GM23338 (cell line): Measurements from ENCODE around the gene SLC16A6. TPM values are rescaled to one million over a fixed set of nuclear protein-coding genes. Genes with fewer than 3 reads are reported as not detected.

Source experiments
- ATAC-seq: fragments of 200-7000 bp; cut with Tn5 transposase; 3 replicates; pipeline ENCODE4 v1.9.1; 2020
- DNase-seq: peaks from one replicate; pipeline ENCODE4 v3.0.0-alpha.2; 2015; ENCODE audit warnings: low spot score
- H2AFZ ChIP-seq: fragments of 200-600 bp; sonication (generic); 2 replicates; pipeline ENCODE4 v1.8.0; 2016; ENCODE audit warnings: antibody characterized with exemption, mild to moderate bottlenecking, moderate library complexity
- H3F3A ChIP-seq: fragments of 200-600 bp; sonication (generic); replicated peaks from 2 replicates; pipeline ENCODE4 v1.8.0; 2017; ENCODE audit warnings: antibody characterized with exemption, mixed run types, low read depth
- H3K27ac ChIP-seq: fragments of 200-600 bp; sonication (generic); 2 replicates; pipeline ENCODE4 v1.6.1; 2016; ENCODE audit warnings: low read depth
- H3K27me3 ChIP-seq: fragments of 200-600 bp; sonication (generic); 2 replicates; pipeline ENCODE4 v1.8.0; 2016; ENCODE audit warnings: mild to moderate bottlenecking, mixed run types, moderate library complexity; ENCODE audit not compliant: insufficient read depth
- H3K36me3 ChIP-seq: fragments of 200-600 bp; sonication (generic); 2 replicates; pipeline ENCODE4 v1.8.0; 2016; ENCODE audit warnings: mild to moderate bottlenecking; ENCODE audit not compliant: insufficient read depth
- H3K4me1 ChIP-seq: fragments of 200-600 bp; sonication (generic); 2 replicates; pipeline ENCODE4 v1.8.0; 2016; ENCODE audit warnings: mild to moderate bottlenecking, moderate library complexity; ENCODE audit not compliant: insufficient read depth
- H3K4me2 ChIP-seq: fragments of 200-600 bp; sonication (generic); 2 replicates; pipeline ENCODE4 v1.7.1; 2017; ENCODE audit warnings: mixed run types
- H3K4me3 ChIP-seq: fragments of 200-600 bp; sonication (generic); 2 replicates; pipeline ENCODE4 v1.6.1; 2016; ENCODE audit warnings: mixed run types
- H3K79me2 ChIP-seq: fragments of 200-600 bp; sonication (generic); replicated peaks from 2 replicates; pipeline ENCODE4 v1.8.0; 2017; ENCODE audit warnings: mild to moderate bottlenecking; ENCODE audit not compliant: insufficient read depth
- H3K9me2 ChIP-seq: fragments of 200-600 bp; sonication (generic); 2 replicates; pipeline ENCODE4 v1.8.0; 2017; ENCODE audit not compliant: insufficient read depth
- H4K20me1 ChIP-seq: fragments of 200-600 bp; sonication (generic); replicated peaks from 2 replicates; pipeline ENCODE4 v1.8.0; 2017; ENCODE audit warnings: mild to moderate bottlenecking; ENCODE audit not compliant: insufficient read depth
- H3K27ac Mint-ChIP-seq: 2 replicates; pipeline ENCODE4 v1.8.0; 2020; ENCODE audit warnings: inconsistent platforms, mild to moderate bottlenecking, moderate library complexity, mixed read lengths
- H3K27me3 Mint-ChIP-seq: 3 replicates; pipeline ENCODE4 v1.8.0; 2022; ENCODE audit warnings: low read depth, mild to moderate bottlenecking, moderate library complexity, mixed read lengths, inconsistent platforms; ENCODE audit not compliant: insufficient read depth, poor library complexity
- H3K36me3 Mint-ChIP-seq: 3 replicates; pipeline ENCODE4 v1.8.0; 2021; ENCODE audit warnings: low read depth, mild to moderate bottlenecking, inconsistent platforms, moderate library complexity, mixed read lengths
- H3K4me1 Mint-ChIP-seq: 3 replicates; pipeline ENCODE4 v1.8.0; 2020; ENCODE audit warnings: mild to moderate bottlenecking, inconsistent platforms, mixed read lengths
- H3K4me3 Mint-ChIP-seq: 3 replicates; pipeline ENCODE4 v1.8.0; 2021; ENCODE audit warnings: moderate library complexity, mild to moderate bottlenecking, inconsistent platforms, mixed read lengths
- H3K9me3 Mint-ChIP-seq: 3 replicates; pipeline ENCODE4 v1.8.0; 2020; ENCODE audit warnings: moderate library complexity, mild to moderate bottlenecking, inconsistent platforms, mixed read lengths
- CREB1 ChIP-seq: fragments of 250-450 bp; sonication (Bioruptor Pico); IDR thresholded peaks from 2 replicates; pipeline ENCODE4 v1.5.0; 2020; ENCODE audit warnings: low read depth, mild to moderate bottlenecking, moderate library complexity
- CTCF ChIP-seq, 2 experiments: fragments of 200-600 bp in 1 of 2; sonication (generic) in 1 of 2; conservative IDR thresholded peaks; 2 replicates each; pipeline versions ENCODE4 v1.5.1 to v1.6.1; 2016 to 2017; ENCODE audit warnings: antibody characterized with exemption in 2 of 2, low read depth in 2 of 2, mild to moderate bottlenecking in 2 of 2, moderate library complexity in 1 of 2
- EZH2 ChIP-seq: fragments of 200-600 bp; sonication (generic); IDR thresholded peaks from one replicate; pipeline ENCODE4 v1.8.0; 2017; ENCODE audit warnings: antibody characterized with exemption, mild to moderate bottlenecking, low read depth; ENCODE audit not compliant: unreplicated experiment
- EZH2phosphoT487 ChIP-seq: fragments of 200-600 bp; sonication (generic); IDR thresholded peaks from one replicate; pipeline ENCODE4 v1.8.1; 2018; ENCODE audit warnings: antibody characterized with exemption; ENCODE audit not compliant: unreplicated experiment
- JUNB ChIP-seq: IDR thresholded peaks from one replicate; pipeline ENCODE4 v1.6.1; 2016; ENCODE audit warnings: antibody characterized with exemption; ENCODE audit not compliant: unreplicated experiment
- NANOG ChIP-seq: IDR thresholded peaks from 2 replicates; pipeline ENCODE4 v1.6.1; 2016; ENCODE audit warnings: antibody characterized with exemption, borderline replicate concordance
- POLR2AphosphoS5 ChIP-seq: IDR thresholded peaks from 2 replicates; pipeline ENCODE4 v1.6.1; 2016; ENCODE audit warnings: antibody characterized with exemption, low read depth
- STAT1 ChIP-seq: IDR thresholded peaks from one replicate; pipeline ENCODE4 v1.6.1; 2016; ENCODE audit warnings: antibody characterized with exemption; ENCODE audit not compliant: unreplicated experiment
- ZNF114 ChIP-seq: fragments of 250-450 bp; sonication (Bioruptor Pico); IDR thresholded peaks from 2 replicates; pipeline ENCODE4 v1.5.0; 2020; ENCODE audit warnings: mild to moderate bottlenecking, moderate library complexity
- ZNF331 ChIP-seq: fragments of 250-450 bp; sonication (Bioruptor Pico); IDR thresholded peaks from 2 replicates; pipeline ENCODE4 v1.5.0; 2020; ENCODE audit warnings: low read depth, mild to moderate bottlenecking, moderate library complexity
- polyA plus RNA-seq: library from polyadenylated mRNA; unstranded; fragments of >200 nt; fragmentation: Nextera tagmentation; extraction: Ambion mirVana; gene quantifications from 2 replicates; pipeline ENCODE4 v1.2.1, GENCODE V29; 2016
- total RNA-seq: library from RNA; depleted of rRNA; stranded (reverse); fragments of >200 nt; shearing (Covaris generic); gene quantifications from 2 replicates; pipeline ENCODE4 v1.2.3, GENCODE V29; 2014
- TF ChIP-seq, protein P1 (sequence below): fragments of 250-450 bp; sonication (Bioruptor Pico); IDR thresholded peaks from 2 replicates; pipeline ENCODE4 v1.5.0; 2020; ENCODE audit warnings: mild to moderate bottlenecking, moderate library complexity
- TF ChIP-seq, protein P2 (sequence below): IDR thresholded peaks from 2 replicates; pipeline ENCODE4 v1.6.1; 2016; ENCODE audit warnings: antibody characterized with exemption
- TF ChIP-seq, protein P3 (sequence below): IDR thresholded peaks from one replicate; pipeline ENCODE4 v1.6.1; 2018; ENCODE audit warnings: antibody characterized with exemption; ENCODE audit not compliant: unreplicated experiment

Gene SLC16A6
- total and polyA plus RNA-seq, 2 experiments from 2014 or later: not detected

DNA sequence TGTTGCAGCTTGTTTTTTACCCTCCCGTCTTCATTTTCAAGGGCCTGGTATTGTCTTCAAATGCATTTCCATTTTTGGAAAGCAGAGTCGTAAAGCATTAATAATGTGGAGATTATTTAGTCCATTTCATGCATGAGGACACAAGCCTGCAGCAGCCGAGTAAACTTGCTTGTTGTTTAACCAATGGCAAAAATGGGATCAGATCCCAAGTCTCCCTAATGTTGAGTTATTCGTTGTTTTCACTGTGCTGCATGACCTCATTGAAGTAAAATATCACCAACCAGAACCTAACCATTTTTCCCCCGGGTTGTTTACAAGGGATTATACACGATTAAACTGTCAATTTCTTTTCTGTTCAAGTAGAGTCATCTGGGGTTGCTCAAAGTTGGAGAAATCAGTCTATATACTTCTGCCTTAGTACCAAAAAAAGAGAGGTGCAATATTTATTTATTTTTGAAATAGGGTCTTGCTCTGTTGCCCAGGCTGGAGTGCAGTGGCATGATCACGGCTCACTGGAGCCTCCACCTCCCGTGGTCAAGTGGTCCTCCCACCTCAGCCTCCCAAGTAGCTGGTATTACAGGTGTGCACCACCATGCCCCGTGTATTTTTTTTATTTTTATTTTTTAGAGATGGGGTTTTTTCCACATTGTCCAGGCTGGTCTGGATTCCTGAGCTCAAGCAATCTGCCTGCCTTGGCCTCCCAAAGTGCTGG is 30.7 kb downstream of the SLC16A6 start:
- no peaks in the 10 kb centered on the region for H3F3A ChIP-seq
- no peak overlapping the region for H3K4me2 ChIP-seq
- TF ChIP-seq ZNF331 (CRISPR knock-in tag) (no peak), STAT1 (no peak), ZNF114 (CRISPR knock-in tag) (no peak), EZH2 (no peak), CREB1 (CRISPR knock-in tag) (no peak), JUNB (no peak), NANOG (no peak), CTCF (conservative IDR thresholded peaks at IDR 0.05; ENCODE audit: low read depth in 2 of 2) (no peak), POLR2AphosphoS5 (no peak), EZH2phosphoT487 (no peak)
- TF ChIP-seq, protein P1, sequence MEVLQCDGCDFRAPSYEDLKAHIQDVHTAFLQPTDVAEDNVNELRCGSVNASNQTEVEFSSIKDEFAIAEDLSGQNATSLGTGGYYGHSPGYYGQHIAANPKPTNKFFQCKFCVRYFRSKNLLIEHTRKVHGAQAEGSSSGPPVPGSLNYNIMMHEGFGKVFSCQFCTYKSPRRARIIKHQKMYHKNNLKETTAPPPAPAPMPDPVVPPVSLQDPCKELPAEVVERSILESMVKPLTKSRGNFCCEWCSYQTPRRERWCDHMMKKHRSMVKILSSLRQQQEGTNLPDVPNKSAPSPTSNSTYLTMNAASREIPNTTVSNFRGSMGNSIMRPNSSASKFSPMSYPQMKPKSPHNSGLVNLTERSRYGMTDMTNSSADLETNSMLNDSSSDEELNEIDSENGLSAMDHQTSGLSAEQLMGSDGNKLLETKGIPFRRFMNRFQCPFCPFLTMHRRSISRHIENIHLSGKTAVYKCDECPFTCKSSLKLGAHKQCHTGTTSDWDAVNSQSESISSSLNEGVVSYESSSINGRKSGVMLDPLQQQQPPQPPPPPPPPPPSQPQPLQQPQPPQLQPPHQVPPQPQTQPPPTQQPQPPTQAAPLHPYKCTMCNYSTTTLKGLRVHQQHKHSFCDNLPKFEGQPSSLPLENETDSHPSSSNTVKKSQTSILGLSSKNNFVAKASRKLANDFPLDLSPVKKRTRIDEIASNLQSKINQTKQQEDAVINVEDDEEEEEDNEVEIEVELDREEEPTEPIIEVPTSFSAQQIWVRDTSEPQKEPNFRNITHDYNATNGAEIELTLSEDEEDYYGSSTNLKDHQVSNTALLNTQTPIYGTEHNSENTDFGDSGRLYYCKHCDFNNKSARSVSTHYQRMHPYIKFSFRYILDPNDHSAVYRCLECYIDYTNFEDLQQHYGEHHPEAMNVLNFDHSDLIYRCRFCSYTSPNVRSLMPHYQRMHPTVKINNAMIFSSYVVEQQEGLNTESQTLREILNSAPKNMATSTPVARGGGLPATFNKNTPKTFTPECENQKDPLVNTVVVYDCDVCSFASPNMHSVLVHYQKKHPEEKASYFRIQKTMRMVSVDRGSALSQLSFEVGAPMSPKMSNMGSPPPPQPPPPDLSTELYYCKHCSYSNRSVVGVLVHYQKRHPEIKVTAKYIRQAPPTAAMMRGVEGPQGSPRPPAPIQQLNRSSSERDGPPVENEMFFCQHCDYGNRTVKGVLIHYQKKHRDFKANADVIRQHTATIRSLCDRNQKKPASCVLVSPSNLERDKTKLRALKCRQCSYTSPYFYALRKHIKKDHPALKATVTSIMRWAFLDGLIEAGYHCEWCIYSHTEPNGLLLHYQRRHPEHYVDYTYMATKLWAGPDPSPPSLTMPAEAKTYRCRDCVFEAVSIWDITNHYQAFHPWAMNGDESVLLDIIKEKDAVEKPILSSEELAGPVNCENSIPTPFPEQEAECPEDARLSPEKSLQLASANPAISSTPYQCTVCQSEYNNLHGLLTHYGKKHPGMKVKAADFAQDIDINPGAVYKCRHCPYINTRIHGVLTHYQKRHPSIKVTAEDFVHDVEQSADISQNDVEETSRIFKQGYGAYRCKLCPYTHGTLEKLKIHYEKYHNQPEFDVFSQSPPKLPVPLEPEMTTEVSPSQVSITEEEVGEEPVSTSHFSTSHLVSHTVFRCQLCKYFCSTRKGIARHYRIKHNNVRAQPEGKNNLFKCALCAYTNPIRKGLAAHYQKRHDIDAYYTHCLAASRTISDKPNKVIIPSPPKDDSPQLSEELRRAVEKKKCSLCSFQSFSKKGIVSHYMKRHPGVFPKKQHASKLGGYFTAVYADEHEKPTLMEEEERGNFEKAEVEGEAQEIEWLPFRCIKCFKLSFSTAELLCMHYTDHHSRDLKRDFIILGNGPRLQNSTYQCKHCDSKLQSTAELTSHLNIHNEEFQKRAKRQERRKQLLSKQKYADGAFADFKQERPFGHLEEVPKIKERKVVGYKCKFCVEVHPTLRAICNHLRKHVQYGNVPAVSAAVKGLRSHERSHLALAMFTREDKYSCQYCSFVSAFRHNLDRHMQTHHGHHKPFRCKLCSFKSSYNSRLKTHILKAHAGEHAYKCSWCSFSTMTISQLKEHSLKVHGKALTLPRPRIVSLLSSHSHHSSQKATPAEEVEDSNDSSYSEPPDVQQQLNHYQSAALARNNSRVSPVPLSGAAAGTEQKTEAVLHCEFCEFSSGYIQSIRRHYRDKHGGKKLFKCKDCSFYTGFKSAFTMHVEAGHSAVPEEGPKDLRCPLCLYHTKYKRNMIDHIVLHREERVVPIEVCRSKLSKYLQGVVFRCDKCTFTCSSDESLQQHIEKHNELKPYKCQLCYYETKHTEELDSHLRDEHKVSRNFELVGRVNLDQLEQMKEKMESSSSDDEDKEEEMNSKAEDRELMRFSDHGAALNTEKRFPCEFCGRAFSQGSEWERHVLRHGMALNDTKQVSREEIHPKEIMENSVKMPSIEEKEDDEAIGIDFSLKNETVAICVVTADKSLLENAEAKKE: no peak
- TF ChIP-seq, protein P2, sequence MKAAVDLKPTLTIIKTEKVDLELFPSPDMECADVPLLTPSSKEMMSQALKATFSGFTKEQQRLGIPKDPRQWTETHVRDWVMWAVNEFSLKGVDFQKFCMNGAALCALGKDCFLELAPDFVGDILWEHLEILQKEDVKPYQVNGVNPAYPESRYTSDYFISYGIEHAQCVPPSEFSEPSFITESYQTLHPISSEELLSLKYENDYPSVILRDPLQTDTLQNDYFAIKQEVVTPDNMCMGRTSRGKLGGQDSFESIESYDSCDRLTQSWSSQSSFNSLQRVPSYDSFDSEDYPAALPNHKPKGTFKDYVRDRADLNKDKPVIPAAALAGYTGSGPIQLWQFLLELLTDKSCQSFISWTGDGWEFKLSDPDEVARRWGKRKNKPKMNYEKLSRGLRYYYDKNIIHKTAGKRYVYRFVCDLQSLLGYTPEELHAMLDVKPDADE: no peak
- TF ChIP-seq, protein P3, sequence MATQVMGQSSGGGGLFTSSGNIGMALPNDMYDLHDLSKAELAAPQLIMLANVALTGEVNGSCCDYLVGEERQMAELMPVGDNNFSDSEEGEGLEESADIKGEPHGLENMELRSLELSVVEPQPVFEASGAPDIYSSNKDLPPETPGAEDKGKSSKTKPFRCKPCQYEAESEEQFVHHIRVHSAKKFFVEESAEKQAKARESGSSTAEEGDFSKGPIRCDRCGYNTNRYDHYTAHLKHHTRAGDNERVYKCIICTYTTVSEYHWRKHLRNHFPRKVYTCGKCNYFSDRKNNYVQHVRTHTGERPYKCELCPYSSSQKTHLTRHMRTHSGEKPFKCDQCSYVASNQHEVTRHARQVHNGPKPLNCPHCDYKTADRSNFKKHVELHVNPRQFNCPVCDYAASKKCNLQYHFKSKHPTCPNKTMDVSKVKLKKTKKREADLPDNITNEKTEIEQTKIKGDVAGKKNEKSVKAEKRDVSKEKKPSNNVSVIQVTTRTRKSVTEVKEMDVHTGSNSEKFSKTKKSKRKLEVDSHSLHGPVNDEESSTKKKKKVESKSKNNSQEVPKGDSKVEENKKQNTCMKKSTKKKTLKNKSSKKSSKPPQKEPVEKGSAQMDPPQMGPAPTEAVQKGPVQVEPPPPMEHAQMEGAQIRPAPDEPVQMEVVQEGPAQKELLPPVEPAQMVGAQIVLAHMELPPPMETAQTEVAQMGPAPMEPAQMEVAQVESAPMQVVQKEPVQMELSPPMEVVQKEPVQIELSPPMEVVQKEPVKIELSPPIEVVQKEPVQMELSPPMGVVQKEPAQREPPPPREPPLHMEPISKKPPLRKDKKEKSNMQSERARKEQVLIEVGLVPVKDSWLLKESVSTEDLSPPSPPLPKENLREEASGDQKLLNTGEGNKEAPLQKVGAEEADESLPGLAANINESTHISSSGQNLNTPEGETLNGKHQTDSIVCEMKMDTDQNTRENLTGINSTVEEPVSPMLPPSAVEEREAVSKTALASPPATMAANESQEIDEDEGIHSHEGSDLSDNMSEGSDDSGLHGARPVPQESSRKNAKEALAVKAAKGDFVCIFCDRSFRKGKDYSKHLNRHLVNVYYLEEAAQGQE: no peak
- Mint-ChIP-seq H3K27me3 (peaks cover 5% of the 10 kb centered on the region), H3K36me3 (peaks cover 17% of the 10 kb centered on the region; the same call in 2 of the 3 replicates), H3K9me3 (no peaks in the 10 kb centered on the region), H3K27ac (no peak overlapping the region), H3K4me1 (peaks cover 8% of the 10 kb centered on the region), H3K4me3 (peak overlapping the region; percentile 17; the same call in 2 of the 3 replicates)
- DNase-seq (no peak), ATAC-seq (no peak)
- no peak overlapping the region for H3K4me3 ChIP-seq
- no peak overlapping the region for H2AFZ ChIP-seq
- H3K27ac ChIP-seq: no peak overlapping the region
- peaks cover 5% of the 10 kb centered on the region; the same call in 1 of the 2 replicates for H3K36me3 ChIP-seq
- no peaks in the 10 kb centered on the region for H3K27me3 ChIP-seq
- H3K9me2 ChIP-seq: no peaks in the 10 kb centered on the region
- no peaks in the 10 kb centered on the region for H4K20me1 ChIP-seq
- peaks cover 5% of the 10 kb centered on the region; the same call in 1 of the 2 replicates for H3K4me1 ChIP-seq
- no peaks in the 10 kb centered on the region for H3K79me2 ChIP-seq
